Ovary (tissue), 9 donors: Measurements from ENCODE around the gene GABRG3. TPM values are rescaled to one million over a fixed set of nuclear protein-coding genes. Genes with fewer than 3 reads are reported as not detected.

Source experiments
- DNase-seq, 5 donors: peaks; one replicate each; pipeline ENCODE4 v3.0.0-alpha.2; 2019 to 2020
- H3K27ac ChIP-seq, 2 donors: fragments of 200-600 bp; one replicate each; pipeline versions ENCODE4 v1.5.1 to v1.8.0; 2019 to 2022
- H3K27me3 ChIP-seq: fragments of 200-600 bp; one replicate; pipeline ENCODE4 v1.8.0; 2022
- H3K36me3 ChIP-seq: fragments of 200-600 bp; sonication (generic); one replicate; pipeline ENCODE4 v1.5.1; 2019
- H3K4me1 ChIP-seq: one replicate; pipeline ENCODE4 v1.8.1; 2013; ENCODE audit warnings: mild to moderate bottlenecking, moderate library complexity; ENCODE audit not compliant: insufficient read depth
- H3K4me3 ChIP-seq: fragments of 200-600 bp; sonication (generic); one replicate; pipeline ENCODE4 v1.5.1; 2017
- H3K9me3 ChIP-seq, 2 donors: fragments of 200-600 bp in 1 of 2; sonication (generic) in 1 of 2; one replicate each; pipeline versions ENCODE4 v1.5.1 to v1.8.1; 2013 to 2019; ENCODE audit warnings: mild to moderate bottlenecking in 1 of 2, moderate library complexity in 1 of 2
- CTCF ChIP-seq, 3 donors: fragments of 450-650 bp in 2 of 3; fragments of 200-600 bp in 1 of 3; IDR thresholded peaks; one replicate each; pipeline versions ENCODE4 v1.5.1 to v1.8.0; 2016 to 2022; ENCODE audit warnings: antibody characterized with exemption in 3 of 3, mild to moderate bottlenecking in 1 of 3
- EP300 ChIP-seq: sonication (generic); formaldehyde crosslinking; IDR thresholded peaks from one replicate; pipeline ENCODE4 v1.6.1; 2017; ENCODE audit warnings: antibody characterized with exemption
- POLR2A ChIP-seq: fragments of 450-650 bp; IDR thresholded peaks from one replicate; pipeline ENCODE4 v1.6.1; 2017; ENCODE audit warnings: antibody characterized with exemption, mild to moderate bottlenecking, moderate library complexity
- WGBS, 3 donors: extraction: QIAGEN DNeasy Blood & Tissue Kit in 1 of 3; methylation state at CpG; one replicate each; pipeline versions ENCODE4 v1.1.5 to v1.1.7; 2013 to 2017; 5-methylcytosine and 5-hydroxymethylcytosine counted together
- intact Hi-C, 4 donors: fragments of 100-400 bp; cut with DNase I; formaldehyde crosslinking; loops; one replicate each; pipeline versions ENCODE4 v1.11.0 to v1.15.1; 2022 to 2023
- polyA plus RNA-seq, 2 donors: library from polyadenylated mRNA; stranded (reverse); fragments of 200-250 nt in 1 of 2; fragments of 350-450 nt in 1 of 2; fragmentation: Illumina TruSeq in 1 of 2; extraction: RNeasy Lipid Tissue Mini Kit (QIAGEN cat#74804) in 1 of 2; gene quantifications; one replicate each; pipeline ENCODE4 v1.2.3, GENCODE V29; 2013 to 2014
- total RNA-seq, 7 donors: library from RNA; depleted of rRNA in 2 of 7; stranded (reverse); fragments of >200 nt in 2 of 7; fragmentation: NEBNext Ultra II Directional in 3 of 7; extraction: Animal tissue kit (Norgen Biotek cat#: 25700) in 3 of 7; gene quantifications; one replicate each; pipeline versions ENCODE4 v1.1.0 to v1.2.4, GENCODE V29; 2016 to 2023
- donor health status: DM: no; HTN: no; CAD: no; lungs with moderate emphysema.
- donor health status: DM: no; HTN: no; CAD: no.
- donor health status: Bipolar disorder and iron deficiency.
- donor health status: DM: yes; HTN: yes; CAD: no.
- donor health status: DM: no; HTN: no; CAD: no.
- donor health status: DM: yes; HTN: yes; CAD: no.

The GABRG3 gene
- total and polyA plus RNA-seq, 9 donors, result 0.01 to 0.18 (median 0.13) TPM; not detected in 6

DNA sequence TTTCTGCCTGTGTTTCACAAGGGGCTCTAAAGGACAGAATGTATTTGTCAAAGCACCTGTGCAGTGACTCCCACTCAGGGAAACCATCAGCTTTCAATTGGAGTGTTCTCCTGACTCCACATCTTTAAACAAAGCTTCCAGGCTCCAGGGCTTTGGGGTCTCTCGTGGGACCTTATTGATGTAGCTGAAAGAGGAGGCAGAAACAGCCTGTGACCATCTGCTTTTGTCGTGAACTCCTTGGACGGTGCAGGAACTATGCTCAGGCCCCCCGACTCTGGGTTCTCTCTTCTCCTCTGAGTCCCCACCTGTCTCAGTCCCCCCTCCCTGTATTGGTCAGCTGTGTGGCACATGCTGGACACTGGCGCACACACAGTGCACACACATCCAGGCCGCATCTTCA is 486.8 kb downstream of the GABRG3 start:
- Histone ChIP-seq H3K4me1 (no peaks in the 10 kb centered on the region), H3K9me3 (no peaks in the 10 kb centered on the region), H3K27ac (no peak overlapping the region), H3K4me3 (no peak overlapping the region), H3K27me3 (no peaks in the 10 kb centered on the region), H3K36me3 (no peaks in the 10 kb centered on the region)
- intact Hi-C loops, result no loop called here
- WGBS, 3 donors, result 82 to 86% (median 83%) methylated on average over 6 of the region's 6 CpGs
- TF ChIP-seq POLR2A (no peak), CTCF (IDR thresholded peaks at IDR 0.05) (no peak), EP300 (no peak)
- DNase-seq, result no peak

DNA sequence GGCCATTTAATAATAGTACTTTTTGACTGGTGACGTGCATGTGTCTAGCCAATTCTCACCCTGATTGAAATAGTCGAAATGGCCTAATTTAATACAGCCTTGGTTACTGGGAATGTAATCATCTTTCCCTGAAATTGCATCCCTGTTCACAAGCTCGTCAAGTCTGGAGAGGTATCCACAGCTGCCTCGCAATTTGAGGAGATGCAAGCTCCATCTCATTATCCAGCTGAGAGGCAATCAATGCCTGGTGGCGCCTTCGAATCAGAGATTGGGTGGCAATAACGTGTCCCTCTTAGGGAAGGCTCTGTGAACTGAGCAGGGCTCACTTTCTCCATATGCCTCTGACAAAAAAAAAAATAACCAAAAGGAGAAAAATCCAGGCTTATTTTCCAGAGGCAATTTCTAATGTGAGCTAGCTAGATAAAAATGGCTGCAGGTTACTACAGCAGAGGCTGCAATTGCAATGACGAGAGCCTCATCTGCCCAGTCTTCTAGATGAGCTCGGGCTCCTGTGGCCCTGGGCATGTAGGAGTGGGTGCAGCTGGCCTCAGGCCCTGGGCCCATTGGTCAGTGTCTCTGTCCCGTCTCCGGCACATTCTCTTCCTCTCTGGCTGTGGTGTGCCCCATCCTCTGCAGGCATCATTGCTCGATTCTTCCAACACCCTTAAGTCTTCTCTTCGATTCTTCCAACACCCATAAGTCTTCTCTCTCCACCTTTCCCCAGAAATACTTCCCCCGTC is 487.5 kb downstream of the GABRG3 start:
- no peak for DNase-seq
- intact Hi-C loops, result no loop called here
- 80 to 88% (median 85%) methylated on average over 14 of the region's 14 CpGs for WGBS, 3 donors
- no peaks in the 10 kb centered on the region for H3K4me1 ChIP-seq
- H3K27me3 ChIP-seq, result no peaks in the 10 kb centered on the region
- no peak overlapping the region for H3K27ac ChIP-seq
- H3K36me3 ChIP-seq, result no peaks in the 10 kb centered on the region
- H3K4me3 ChIP-seq, result no peak overlapping the region
- TF ChIP-seq CTCF (IDR thresholded peaks at IDR 0.05) (no peak), POLR2A (no peak), EP300 (no peak)
- H3K9me3 ChIP-seq, result no peaks in the 10 kb centered on the region

- no peaks in the 10 kb centered on the region for H3K27me3 ChIP-seq
- 50 to 71% (median 54%) methylated on average over 4 of the region's 4 CpGs for WGBS, 3 donors
- no peak for DNase-seq
- intact Hi-C loops, result no loop called here
- H3K27ac ChIP-seq, result no peak overlapping the region
- H3K4me1 ChIP-seq, result no peaks in the 10 kb centered on the region
- no peaks in the 10 kb centered on the region for H3K36me3 ChIP-seq
- H3K9me3 ChIP-seq, result no peaks in the 10 kb centered on the region
- TF ChIP-seq EP300, result no peak
- no peak for TF ChIP-seq CTCF (IDR thresholded peaks at IDR 0.05)
- no peak for TF ChIP-seq POLR2A
- no peak overlapping the region for H3K4me3 ChIP-seq
Observed at GRCh38 chr15:27459836-27460235, 488.9 kb downstream of the GABRG3 start.

DNA sequence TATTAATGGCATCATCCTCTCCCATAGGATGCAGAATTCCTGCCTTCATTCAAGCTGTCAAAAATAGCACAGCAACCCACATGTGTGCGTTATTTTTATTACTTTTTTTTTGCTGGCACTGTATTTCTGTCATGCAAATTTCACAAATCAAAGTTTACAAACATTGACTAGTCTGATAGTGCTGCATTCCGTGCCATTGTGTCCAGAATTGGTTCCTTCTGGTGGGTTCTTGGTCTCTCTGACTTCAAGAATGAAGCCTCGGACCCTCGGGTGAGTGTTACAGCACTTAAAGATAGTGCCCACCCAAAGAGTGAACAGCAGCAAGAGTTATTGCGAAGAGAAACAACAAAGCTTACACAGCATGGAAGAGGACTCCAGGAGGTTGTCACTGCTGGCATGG is 490.2 kb downstream of the GABRG3 start:
- Histone ChIP-seq H3K36me3 (no peaks in the 10 kb centered on the region), H3K4me1 (no peaks in the 10 kb centered on the region), H3K27me3 (no peaks in the 10 kb centered on the region), H3K9me3 (no peaks in the 10 kb centered on the region), H3K27ac (no peak overlapping the region), H3K4me3 (no peak overlapping the region)
- DNase-seq, result no peak
- TF ChIP-seq POLR2A (no peak), CTCF (IDR thresholded peaks at IDR 0.05) (no peak), EP300 (no peak)
- intact Hi-C loops, result no loop called here
- 75 to 77% (median 77%) methylated on average over 5 of the region's 5 CpGs for WGBS, 3 donors
